Epidermal melanocyte (primary cell): ENCODE measurements around the gene SNX17.
"Not testable (repeated sequence)": the region's sequence is repeated elsewhere in the genome, so short reads cannot be mapped to it uniquely, and the experiment has no call there.

Experiments used
- DNase-seq: peaks from one replicate; pipeline ENCODE4 v3.0.0; 2011; ENCODE audit warnings: low spot score; ENCODE audit not compliant: insufficient read length

Gene SNX17, protein sequence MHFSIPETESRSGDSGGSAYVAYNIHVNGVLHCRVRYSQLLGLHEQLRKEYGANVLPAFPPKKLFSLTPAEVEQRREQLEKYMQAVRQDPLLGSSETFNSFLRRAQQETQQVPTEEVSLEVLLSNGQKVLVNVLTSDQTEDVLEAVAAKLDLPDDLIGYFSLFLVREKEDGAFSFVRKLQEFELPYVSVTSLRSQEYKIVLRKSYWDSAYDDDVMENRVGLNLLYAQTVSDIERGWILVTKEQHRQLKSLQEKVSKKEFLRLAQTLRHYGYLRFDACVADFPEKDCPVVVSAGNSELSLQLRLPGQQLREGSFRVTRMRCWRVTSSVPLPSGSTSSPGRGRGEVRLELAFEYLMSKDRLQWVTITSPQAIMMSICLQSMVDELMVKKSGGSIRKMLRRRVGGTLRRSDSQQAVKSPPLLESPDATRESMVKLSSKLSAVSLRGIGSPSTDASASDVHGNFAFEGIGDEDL

DNA sequence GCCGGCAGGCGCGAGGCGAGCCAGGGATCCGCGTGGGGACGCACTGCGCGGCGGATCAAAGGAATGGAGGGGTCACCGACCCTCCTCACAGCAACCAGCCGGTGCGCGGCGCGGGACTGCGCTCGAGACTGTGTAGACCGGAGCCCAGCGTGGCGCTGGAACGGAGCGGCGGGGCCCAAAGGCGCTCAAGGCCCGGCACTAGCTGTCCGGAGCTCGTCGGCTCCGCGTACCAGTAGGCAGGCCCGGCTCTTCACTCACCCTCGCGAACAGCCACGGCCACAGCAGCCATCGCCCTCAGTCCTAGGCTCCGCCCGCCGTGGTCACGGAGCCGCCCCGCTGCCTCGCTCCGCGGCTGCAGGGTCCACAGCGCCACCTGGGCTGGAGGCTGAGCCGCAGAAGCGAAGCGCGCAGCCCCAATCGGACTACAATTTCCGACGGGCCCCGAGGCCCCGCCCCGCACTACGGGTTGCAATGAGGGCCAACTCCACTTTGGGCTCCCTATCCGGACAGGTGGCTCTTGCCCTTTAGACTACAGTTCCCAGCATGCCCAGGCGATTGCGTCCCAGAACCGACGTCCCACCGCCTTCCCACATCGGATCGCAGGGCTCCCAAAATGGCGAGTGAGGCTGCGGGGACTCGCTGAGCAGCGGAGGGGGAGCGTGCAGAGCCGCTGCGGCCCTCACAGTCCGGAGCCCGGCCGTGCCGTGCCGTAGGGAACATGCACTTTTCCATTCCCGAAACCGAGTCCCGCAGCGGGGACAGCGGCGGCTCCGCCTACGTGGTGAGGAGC, at the start of gene SNX17, which contains the start of gene EIF2B4:
TSS of gene SNX17 (plus strand) at position 591 of the 790 bp plus-strand sequence. CDS start at position 719, 128 bp downstream.
TSS of gene EIF2B4 (minus strand) at position 313 of the 790 bp plus-strand sequence. CDS start at position 289, 24 bp downstream.
- DNase-seq = peak; percentile 90

DNA sequence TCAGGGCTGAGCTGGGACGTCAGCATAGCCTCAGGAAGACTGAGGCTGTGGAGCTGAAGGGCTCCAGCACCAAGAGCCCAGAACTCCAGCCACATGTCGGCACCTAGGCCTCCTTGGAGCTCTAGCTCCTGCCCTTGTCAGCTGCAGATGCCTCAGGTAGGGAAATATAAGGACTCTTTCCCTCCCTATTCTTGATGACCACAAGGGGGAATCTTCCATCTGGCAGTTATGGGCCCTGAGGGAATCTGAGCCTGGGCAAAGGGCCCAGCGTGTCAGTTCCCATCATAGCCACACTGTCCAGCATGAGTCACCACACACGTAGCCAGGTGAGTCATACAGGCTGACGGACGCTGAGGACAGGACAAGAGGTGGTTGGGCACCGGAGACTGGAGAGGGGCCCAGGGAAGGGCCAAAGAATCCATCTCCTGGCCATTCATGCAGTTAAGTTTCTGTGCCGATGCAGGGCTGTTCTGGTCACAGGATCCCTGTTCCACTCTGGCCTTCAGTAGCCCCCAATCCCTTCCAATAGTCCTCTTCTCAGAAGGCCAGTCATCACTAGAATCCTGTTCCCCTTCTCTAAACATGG, 49.4 kb upstream of the SNX17 start:
- DNase-seq = peak; percentile 32

DNA sequence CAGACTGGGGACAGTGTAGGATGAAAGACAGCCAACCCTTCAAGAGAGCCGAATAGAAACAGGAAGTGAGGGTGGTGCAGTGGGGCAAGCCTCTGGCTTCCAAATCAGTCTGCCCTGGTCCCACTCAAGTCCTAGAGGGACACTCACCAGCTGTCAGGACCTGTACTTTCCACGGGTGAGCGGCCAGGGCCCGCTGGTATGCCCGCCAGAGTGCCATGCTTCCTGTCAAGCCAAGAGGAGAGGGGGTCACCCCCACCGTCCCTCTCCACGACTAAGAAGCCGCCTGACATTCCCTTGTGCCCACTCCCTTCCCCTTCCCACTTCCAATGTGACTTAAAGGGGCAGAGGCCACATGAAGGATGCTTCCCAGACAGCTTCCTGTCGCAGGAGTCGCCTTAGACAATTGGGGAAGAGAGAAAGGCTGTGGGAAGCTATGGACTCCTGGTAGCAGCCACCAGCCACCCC, 48.1 kb upstream of the SNX17 start:
- no peak for DNase-seq

DNA sequence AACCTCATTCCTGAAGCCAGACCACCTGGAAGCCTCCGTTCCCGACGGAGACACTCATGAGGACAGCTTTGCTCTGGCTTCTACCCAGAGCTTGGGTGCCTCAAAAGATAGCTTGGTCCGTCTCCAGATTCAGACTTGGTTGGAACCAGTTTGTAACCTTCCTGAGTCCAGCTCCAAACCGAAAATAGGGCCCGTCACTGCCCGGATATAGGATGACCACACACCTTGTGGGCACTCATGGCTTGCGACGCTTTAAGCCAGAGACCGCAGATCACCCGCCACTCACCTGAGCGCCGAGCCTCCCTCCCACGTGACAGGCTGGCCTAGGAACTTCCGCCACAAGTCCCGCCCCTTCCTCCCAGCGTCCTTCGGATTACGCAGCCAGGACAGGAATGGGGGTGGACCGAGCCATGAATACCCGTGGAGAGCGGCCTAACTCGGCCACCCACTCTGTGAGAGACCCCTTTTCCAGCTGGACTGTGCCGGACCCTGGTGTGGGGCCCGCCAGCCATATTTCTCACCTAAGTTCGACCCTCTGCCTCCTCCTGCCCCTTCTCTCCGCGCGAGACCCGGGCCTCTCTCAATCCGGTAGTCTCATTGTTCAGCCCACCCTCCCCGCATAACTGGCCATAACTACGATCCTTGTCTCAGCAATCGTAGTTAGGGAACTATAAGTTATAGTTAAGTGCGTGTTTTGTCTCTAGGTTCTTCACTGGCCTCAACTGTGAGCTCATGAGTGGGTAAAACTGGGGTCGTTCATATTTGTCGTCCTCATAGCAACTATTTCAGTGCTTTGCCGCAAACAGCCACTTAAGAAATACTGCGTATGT, 47.4 kb upstream of the SNX17 start, which contains the start of gene MPV17:
TSS of gene MPV17 (minus strand) at position 332 of the 830 bp plus-strand sequence. CDS start 580 bp downstream, outside the sequence.
- DNase-seq = peak; percentile 99

DNA sequence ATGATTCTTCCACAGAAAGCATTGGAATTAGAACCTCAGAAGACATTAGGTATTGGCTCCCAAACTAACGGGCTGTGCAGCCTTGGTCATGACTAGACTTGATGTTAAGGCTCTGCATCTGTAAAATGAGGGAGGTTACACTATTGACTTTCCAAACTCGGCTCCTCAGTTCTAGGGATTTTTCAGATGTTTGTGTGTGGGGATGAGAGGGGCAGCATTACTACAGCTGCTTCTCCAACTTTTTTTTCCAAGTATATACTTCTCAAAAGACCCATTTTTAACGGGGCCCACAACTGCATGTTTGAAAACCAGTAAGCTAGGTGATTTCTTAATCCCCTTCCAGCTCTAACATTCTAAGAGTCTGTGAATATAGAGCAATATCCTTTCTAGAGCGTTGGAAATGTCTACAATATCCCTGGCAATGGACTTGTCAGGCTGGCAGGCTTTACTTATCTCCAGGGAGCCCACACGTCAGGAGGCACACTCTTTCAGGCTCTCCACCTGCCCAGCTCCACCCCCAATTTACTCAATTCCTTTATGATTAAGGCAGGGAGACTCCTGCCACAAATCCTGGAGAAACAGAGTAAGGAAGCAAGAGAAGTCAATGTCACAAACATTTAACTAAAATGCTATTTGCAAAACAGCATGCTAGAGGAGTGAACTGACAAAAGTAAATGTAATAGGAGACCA, 46.7 kb upstream of the SNX17 start:
- DNase-seq = no peak

DNA sequence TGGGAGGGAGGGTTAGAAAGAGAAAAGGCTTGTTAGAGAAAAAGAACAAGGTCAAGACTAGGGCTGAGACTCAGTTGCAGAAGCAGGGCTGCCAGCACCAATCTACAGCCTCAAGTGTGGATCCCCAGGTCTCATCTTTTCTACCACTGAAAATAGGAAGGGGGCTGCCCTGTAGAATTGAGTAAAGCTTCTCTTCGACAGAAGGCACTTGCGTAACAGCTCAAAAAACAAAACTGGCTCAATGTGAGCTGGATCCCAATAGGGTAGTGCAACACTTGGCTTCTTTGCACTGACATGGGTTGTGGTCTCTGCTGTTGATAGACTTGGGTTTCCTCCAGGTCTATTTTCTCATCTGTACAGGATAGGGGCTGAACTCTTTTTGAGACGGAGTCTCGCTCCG, 45.7 kb upstream of the SNX17 start:
- no peak for DNase-seq

DNA sequence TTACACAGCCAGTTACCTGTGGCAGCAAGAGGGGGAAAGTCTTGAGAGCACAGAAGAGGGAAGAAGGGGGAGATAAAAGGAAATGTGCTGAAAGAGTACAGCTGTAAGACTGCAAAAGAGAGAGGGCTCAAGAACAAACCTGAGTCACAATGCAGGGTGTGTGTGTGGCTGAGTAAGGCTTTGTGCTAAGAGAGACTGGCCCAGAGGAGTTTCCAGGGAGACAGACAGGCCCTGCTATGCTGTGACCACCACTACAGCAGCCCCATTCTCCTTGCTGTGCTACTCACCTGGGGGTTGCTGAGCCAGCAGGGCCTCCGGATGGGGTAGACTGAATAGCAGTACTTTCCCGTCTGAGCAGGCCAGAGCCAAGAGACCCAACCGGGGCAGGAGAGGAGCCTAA, 35.1 kb upstream of the SNX17 start:
- no peak for DNase-seq

DNA sequence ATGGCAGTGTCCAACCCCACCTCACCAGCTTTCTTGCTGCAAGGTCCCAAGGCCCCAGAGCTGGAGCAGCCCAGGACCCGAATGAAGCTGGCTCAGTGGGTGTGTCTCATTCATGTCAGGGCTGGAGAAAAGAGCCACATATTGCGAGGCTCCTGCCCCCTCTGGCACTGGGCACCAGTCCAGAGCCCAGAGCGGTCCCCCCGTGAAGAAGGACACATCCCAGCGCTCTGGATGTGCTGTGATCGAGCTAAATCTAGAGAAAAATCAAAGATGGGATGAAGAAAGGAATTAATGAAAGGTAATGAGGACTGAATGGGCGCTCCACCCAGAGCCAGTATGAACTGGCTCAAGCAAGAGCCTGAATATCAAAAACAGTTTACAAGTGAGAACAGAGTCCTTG, 34.2 kb upstream of the SNX17 start:
- DNase-seq = no peak

DNA sequence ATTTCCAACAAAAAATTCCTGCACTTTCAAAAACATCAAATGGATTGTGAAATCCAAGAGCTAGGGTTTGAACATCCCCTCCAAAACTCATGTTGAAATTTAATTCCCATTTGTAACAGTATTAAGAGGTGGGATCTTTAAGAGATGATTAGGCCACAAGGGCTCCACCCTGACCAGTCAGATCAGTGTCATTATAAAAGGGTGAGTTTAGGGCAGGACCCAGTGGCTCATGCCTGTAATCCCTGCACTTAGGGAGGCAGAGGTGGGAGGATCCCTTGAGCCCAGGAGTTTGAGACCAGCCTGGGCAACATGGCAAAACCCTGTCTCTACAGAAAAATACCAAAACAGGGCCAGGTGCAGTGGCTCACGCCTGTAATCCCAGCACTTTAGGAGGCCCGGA, 22.8 kb upstream of the SNX17 start:
- no peak for DNase-seq

DNA sequence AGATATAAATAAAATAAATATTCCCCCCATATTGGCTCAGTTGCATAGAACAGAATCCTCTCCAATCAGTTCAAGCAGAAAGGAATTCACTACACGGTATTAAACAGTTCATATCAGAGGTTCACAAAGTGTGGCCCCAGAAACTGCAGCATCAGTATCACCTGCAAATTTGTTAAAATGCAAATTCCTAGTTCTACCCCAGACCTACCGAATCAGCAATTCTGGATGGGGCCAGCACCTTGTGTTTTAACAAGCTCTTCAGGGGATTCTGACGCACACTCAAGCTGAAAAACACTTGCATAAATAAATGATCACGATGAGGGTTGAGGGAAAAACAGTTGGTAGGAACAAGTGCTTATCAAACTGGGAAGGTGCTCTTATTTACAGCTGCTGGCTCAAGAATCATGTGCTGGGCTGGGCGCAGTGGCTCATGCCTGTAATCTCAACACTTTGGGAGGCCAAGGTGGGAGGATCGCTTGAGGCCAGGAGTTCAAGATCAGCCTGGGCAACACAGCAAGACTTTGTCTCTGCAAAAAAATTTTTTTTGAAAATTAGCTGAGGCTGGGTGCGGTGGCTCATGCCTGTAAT, 20.2 kb upstream of the SNX17 start:
- DNase-seq = no peak

DNA sequence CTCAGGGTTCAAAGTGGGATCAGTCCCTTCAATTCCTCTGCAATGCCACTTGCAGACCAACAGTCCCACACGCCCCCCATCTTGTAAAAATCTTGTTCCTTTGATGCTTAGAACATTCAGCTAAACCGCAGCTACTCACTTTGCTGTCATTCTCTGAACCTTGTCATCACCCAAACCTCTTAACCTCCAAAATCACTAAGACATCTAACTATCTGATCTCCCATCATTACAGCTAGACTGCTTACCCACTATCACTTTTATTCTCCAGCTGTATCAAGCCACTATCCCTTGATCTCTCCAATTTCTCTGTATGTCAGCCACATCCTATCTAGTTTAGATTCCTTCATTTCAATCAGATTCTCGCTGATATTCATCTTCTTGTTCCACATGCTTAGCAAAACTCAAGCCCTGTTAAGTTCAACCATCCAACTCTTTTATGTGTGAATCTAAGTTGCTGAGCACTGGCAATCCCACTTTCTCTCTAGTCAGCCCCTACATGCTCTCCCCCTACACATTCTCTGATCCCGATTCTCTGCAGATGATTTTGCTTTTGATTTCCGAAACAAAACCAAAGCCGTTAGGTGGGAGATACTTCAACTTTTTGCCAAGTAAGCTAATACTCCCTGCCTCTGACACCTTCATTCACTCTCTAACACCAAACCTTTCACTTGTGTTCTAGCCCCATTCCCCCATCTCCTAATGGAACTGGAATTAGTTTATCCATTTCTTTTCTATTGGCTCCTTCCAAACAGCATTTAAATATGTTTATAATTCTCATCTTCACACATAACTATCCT, 18.4 kb upstream of the SNX17 start:
- DNase-seq = no peak

DNA sequence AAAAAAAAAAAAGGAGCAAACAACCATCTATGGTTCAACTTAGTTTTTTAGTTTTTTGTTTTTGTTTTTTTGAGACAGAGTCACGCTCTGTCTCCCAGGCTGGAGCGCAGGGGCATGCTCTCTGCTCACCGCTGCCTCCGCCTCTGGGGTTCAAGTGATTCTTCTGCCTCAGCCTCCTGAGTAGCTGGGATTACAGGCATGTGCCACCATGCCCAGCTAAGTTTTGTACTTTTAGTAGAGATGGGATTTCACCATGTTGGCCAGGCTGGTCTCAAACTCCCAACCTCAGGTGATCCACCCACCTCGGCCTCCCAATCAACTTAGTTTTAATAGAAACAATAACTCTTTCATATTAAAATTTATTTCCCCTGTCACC, 17.0 kb upstream of the SNX17 start:
- not testable (repeated sequence) for DNase-seq

DNA sequence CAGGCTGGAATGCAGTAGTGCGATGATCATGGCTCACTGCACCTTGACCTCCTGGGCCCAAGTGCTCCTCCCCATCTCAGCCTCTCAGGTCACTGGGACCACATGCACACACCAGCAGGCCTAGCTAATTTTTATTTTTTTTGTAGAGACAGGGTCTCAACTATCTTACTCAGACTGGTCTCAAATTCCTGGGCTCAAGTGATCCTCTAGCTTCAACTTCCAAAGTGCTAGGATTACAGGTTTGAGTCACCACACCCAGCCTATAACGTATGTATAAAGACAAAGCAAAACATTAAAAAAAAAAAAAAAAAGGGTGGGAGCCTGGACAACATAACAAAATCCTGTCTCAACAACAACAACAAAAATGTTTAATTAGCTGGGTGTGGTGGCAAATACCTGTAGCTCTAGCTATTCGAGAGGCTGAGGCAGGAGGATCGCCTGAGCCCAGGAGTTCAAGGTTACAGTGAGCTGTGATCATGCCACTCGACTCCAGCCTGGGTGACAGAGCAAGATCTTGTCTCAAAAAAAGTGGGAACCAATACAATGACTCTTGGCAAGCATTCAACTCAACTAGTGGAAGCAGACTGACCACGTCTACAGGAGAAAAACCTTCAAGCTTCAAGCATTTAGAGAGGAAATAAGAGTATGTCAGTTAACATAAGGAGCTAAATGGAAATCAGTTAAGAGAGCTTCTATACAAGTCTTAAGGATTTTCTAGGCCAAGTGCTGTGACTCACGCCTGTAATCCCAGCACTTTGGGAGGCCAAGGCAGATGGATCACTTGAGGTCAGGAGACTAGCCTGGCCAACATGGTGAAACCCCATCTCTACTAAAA, 16.4 kb upstream of the SNX17 start:
- DNase-seq = no peak

DNA sequence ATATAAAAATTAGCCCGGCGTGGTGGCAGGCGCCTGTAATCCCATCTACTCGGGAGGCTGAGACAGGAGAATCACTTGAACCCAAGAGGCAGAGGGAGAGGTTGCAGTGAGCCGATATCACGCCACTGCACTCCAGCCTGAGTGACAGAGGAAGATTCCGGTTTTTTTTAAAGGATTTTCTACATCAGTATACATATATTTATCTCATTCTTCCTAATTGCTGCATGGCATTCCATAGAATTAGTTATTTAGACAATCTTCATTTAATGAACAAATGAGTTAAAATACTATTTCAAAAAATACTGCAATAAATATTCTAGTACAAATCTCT, 15.9 kb upstream of the SNX17 start:
- no peak for DNase-seq

DNA sequence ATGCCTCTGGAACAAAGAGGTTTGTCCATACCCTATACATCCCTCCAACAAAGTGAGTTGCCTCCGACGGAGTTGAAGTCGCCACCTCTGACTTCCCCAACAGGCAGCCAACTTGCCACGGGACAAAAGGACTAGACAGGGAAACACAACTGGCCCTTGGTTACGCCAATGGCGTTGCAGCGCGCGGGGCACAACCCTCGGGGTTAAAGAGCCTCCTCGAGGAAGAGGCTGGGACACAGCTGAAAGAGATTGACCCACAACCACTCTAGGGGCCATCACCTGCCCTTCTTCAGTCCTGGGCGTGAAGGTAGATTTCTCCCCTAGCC, 14.4 kb upstream of the SNX17 start:
- DNase-seq = no peak

DNA sequence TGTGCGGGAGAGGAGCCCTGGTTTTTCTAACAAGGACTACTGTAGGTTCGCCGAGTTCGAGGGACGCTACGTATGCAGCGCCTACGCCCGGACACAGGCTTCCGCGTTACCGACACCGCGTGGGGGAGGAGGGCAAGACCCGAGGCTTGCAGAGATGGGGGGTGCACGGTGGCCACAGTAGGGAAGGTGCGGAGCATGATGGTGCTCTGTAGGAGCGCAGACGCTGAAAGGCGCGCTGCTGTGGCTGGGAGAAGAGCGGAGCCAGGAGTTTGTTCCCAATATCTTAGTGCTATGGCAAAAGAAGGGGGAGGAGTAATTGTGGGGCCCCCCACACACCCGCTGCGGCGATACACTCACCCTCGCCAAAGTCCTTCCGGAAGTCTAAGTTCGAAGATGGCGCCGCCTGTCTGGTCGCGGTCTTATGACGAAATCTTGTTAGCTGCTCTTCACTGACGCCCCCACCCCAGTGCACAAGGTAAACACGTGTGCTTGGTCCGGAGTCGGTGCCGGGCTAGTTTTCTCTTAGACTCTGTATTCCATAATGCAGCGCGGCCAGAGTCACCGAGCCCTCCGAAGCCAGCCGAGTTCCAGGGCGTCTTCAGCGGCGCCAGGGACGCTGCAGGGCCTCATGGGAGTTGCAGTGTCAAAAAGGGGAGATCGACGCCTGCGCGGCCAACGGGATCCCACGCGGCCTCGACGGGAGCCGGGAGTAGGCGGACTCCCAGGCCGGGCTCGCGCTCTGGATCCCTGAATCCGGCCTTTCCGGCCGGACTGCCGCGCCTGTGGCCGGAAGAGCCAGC, 13.8 kb upstream of the SNX17 start, which contains the start of gene GTF3C2:
TSS of gene GTF3C2 (minus strand) at position 383 of the 800 bp plus-strand sequence. CDS start 13,210 bp downstream, outside the sequence.
- peak; percentile 89 for DNase-seq

DNA sequence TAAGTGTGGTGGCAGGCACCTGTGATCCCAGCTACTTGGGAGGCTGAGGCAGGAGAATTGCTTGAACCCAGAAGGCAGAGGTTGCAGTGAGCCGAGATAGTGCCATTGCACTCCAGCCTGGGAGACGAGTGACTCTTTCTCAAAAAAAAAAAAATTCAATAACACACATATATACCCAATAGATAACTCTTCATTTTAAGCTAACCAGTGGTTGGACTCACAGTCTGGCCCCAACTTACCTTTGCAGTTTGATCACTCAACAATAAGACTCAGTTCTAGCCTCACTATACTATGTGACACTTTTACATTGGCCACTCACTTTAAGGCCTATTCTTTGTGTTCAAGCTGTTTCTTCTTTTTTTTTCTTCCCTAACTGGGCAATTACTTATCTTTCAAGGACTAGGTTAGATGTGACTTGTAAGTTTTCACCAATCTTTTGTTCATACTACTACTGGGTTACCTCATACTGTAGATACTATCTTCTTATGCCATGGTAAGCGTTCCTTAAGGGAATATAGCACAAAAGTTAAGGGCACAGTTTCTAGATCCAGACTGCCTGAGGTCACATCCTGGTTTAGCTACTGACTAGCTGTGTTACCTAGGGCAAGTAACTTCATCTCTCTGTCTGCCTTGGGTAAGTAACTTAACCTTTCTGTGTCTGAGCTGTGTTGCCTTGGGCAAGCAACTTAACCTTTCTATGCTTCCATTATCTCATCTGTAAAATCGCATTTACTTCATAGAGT, 7.6 kb upstream of the SNX17 start:
- DNase-seq = no peak
